Measurements from ENCODE around the gene SLC43A1. TPM values are rescaled to one million over a fixed set of nuclear protein-coding genes. Genes with fewer than 3 reads are reported as not detected.
A peak's percentile ranks its signal among the peaks of the same experiment; 100 is the strongest.

SLC43A1 gene
- total RNA-seq, 1 experiment from 2014 or later = 27.1 TPM

DNA sequence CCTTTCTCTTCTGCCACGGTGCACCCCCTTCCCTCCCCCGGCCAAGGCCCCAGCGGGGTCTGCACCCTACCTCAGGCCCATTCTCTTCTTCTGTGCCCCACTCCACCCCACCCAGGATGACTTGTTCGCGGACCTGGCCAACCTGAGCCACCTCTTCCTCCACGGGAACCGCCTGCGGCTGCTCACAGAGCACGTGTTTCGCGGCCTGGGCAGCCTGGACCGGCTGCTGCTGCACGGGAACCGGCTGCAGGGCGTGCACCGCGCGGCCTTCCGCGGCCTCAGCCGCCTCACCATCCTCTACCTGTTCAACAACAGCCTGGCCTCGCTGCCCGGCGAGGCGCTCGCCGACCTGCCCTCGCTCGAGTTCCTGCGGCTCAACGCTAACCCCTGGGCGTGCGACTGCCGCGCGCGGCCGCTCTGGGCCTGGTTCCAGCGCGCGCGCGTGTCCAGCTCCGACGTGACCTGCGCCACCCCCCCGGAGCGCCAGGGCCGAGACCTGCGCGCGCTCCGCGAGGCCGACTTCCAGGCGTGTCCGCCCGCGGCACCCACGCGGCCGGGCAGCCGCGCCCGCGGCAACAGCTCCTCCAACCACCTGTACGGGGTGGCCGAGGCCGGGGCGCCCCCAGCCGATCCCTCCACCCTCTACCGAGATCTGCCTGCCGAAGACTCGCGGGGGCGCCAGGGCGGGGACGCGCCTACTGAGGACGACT lies 39.3 kb downstream of the SLC43A1 start (continued):
- TF ChIP-seq, protein P1, sequence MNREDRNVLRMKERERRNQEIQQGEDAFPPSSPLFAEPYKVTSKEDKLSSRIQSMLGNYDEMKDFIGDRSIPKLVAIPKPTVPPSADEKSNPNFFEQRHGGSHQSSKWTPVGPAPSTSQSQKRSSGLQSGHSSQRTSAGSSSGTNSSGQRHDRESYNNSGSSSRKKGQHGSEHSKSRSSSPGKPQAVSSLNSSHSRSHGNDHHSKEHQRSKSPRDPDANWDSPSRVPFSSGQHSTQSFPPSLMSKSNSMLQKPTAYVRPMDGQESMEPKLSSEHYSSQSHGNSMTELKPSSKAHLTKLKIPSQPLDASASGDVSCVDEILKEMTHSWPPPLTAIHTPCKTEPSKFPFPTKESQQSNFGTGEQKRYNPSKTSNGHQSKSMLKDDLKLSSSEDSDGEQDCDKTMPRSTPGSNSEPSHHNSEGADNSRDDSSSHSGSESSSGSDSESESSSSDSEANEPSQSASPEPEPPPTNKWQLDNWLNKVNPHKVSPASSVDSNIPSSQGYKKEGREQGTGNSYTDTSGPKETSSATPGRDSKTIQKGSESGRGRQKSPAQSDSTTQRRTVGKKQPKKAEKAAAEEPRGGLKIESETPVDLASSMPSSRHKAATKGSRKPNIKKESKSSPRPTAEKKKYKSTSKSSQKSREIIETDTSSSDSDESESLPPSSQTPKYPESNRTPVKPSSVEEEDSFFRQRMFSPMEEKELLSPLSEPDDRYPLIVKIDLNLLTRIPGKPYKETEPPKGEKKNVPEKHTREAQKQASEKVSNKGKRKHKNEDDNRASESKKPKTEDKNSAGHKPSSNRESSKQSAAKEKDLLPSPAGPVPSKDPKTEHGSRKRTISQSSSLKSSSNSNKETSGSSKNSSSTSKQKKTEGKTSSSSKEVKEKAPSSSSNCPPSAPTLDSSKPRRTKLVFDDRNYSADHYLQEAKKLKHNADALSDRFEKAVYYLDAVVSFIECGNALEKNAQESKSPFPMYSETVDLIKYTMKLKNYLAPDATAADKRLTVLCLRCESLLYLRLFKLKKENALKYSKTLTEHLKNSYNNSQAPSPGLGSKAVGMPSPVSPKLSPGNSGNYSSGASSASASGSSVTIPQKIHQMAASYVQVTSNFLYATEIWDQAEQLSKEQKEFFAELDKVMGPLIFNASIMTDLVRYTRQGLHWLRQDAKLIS (CRISPR knock-in tag; IDR thresholded peaks at IDR 0.05; ENCODE audit: borderline replicate concordance) = no peak
- no peak for TF ChIP-seq FOXJ3 (CRISPR knock-in tag; IDR thresholded peaks at IDR 0.05; ENCODE audit: borderline replicate concordance)

DNA sequence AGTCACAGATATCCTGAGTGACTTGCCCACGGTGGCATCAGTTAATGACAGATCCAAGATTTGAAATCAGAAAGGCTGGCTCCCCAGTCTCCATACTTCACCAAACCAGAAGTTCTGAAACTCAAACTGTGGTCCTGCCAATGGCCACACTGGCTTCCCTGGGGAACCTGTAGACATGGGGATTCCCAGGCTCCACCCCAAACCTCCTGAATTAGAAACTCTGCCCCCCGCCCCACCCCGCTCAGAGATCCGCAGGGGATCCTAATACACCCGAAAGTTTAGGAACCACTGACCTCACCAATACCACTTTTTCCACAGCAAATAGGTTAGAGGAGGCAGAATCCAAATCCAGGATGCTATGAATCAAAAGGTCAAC lies 39.8 kb downstream of the SLC43A1 start:
- ChIA-PET CTCF (interaction anchor here (1.3 to 4.4 kb wide), 3 partner anchors 15 to 51 kb away, joined by 3 to 43 read pairs (median 22); partner anchors contain the start of gene RTN4RL2), POLR2A (no interaction called here)
- Mint-ChIP-seq H3K36me3 (peaks cover 5% of the 10 kb centered on the region), H3K27ac (no peak overlapping the region), H3K4me3 (peak overlapping the region; percentile 60), H3K4me1 (peaks cover 56% of the 10 kb centered on the region), H3K27me3 (ENCODE audit: low read depth) (peaks cover 55% of the 10 kb centered on the region), H3K9me3 (no peaks in the 10 kb centered on the region)
- DNase-seq (ENCODE audit: low spot score) (no peak), ATAC-seq (no peak)
- TF ChIP-seq, protein P2, sequence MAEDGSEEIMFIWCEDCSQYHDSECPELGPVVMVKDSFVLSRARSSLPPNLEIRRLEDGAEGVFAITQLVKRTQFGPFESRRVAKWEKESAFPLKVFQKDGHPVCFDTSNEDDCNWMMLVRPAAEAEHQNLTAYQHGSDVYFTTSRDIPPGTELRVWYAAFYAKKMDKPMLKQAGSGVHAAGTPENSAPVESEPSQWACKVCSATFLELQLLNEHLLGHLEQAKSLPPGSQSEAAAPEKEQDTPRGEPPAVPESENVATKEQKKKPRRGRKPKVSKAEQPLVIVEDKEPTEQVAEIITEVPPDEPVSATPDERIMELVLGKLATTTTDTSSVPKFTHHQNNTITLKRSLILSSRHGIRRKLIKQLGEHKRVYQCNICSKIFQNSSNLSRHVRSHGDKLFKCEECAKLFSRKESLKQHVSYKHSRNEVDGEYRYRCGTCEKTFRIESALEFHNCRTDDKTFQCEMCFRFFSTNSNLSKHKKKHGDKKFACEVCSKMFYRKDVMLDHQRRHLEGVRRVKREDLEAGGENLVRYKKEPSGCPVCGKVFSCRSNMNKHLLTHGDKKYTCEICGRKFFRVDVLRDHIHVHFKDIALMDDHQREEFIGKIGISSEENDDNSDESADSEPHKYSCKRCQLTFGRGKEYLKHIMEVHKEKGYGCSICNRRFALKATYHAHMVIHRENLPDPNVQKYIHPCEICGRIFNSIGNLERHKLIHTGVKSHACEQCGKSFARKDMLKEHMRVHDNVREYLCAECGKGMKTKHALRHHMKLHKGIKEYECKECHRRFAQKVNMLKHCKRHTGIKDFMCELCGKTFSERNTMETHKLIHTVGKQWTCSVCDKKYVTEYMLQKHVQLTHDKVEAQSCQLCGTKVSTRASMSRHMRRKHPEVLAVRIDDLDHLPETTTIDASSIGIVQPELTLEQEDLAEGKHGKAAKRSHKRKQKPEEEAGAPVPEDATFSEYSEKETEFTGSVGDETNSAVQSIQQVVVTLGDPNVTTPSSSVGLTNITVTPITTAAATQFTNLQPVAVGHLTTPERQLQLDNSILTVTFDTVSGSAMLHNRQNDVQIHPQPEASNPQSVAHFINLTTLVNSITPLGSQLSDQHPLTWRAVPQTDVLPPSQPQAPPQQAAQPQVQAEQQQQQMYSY (CRISPR knock-in tag; IDR thresholded peaks at IDR 0.05) = no peak
- TF ChIP-seq, protein P3, sequence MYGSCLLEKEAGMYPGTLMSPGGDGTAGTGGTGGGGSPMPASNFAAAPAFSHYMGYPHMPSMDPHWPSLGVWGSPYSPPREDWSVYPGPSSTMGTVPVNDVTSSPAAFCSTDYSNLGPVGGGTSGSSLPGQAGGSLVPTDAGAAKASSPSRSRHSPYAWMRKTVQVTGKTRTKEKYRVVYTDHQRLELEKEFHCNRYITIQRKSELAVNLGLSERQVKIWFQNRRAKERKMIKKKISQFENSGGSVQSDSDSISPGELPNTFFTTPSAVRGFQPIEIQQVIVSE (CRISPR knock-in tag; IDR thresholded peaks at IDR 0.05; ENCODE audit: borderline replicate concordance) = no peak
- TF ChIP-seq, protein P4, sequence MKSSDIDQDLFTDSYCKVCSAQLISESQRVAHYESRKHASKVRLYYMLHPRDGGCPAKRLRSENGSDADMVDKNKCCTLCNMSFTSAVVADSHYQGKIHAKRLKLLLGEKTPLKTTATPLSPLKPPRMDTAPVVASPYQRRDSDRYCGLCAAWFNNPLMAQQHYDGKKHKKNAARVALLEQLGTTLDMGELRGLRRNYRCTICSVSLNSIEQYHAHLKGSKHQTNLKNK (CRISPR knock-in tag; IDR thresholded peaks at IDR 0.05) = no peak
- TF ChIP-seq SMAD4 (CRISPR knock-in tag; IDR thresholded peaks at IDR 0.05) (no peak), MYBL2 (CRISPR knock-in tag; IDR thresholded peaks at IDR 0.05) (no peak), NFATC4 (CRISPR knock-in tag; IDR thresholded peaks at IDR 0.05) (no peak), TEAD4 (CRISPR knock-in tag; IDR thresholded peaks at IDR 0.05) (no peak), GRHL2 (CRISPR knock-in tag; IDR thresholded peaks at IDR 0.05; ENCODE audit: insufficient replicate concordance, severe bottlenecking) (no peak), ZNF423 (CRISPR knock-in tag; IDR thresholded peaks at IDR 0.05) (no peak), CREB1 (CRISPR knock-in tag; IDR thresholded peaks at IDR 0.05) (no peak), FOXJ3 (CRISPR knock-in tag; IDR thresholded peaks at IDR 0.05; ENCODE audit: borderline replicate concordance) (no peak), HMGA2 (CRISPR knock-in tag; IDR thresholded peaks at IDR 0.05) (no peak), ETV6 (CRISPR knock-in tag; IDR thresholded peaks at IDR 0.05) (no peak), FOXP1 (CRISPR knock-in tag; IDR thresholded peaks at IDR 0.05; ENCODE audit: borderline replicate concordance) (no peak), ZNF671 (CRISPR knock-in tag; IDR thresholded peaks at IDR 0.05) (no peak), ZNF263 (CRISPR knock-in tag; IDR thresholded peaks at IDR 0.05; ENCODE audit: low read depth) (no peak), ZNF121 (CRISPR knock-in tag; IDR thresholded peaks at IDR 0.05) (no peak)
- TF ChIP-seq, protein P5, sequence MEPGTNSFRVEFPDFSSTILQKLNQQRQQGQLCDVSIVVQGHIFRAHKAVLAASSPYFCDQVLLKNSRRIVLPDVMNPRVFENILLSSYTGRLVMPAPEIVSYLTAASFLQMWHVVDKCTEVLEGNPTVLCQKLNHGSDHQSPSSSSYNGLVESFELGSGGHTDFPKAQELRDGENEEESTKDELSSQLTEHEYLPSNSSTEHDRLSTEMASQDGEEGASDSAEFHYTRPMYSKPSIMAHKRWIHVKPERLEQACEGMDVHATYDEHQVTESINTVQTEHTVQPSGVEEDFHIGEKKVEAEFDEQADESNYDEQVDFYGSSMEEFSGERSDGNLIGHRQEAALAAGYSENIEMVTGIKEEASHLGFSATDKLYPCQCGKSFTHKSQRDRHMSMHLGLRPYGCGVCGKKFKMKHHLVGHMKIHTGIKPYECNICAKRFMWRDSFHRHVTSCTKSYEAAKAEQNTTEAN (CRISPR knock-in tag; IDR thresholded peaks at IDR 0.05) = no peak
